B cell (primary cell): ENCODE measurements around the gene NUBP2.

Source experiments
- EZH2 ChIP-seq: IDR thresholded peaks from 2 replicates; pipeline ENCODE4 v1.6.1; 2012; ENCODE audit warnings: borderline replicate concordance, low read depth, mild to moderate bottlenecking, moderate library complexity, low read length; ENCODE audit not compliant: insufficient read depth, poor library complexity, severe bottlenecking
- TF ChIP-seq, protein P1 (sequence below): fragments of 200-600 bp; IDR thresholded peaks from one replicate; pipeline ENCODE4 v1.8.0; 2022; ENCODE audit warnings: antibody characterized with exemption, mild to moderate bottlenecking

DNA sequence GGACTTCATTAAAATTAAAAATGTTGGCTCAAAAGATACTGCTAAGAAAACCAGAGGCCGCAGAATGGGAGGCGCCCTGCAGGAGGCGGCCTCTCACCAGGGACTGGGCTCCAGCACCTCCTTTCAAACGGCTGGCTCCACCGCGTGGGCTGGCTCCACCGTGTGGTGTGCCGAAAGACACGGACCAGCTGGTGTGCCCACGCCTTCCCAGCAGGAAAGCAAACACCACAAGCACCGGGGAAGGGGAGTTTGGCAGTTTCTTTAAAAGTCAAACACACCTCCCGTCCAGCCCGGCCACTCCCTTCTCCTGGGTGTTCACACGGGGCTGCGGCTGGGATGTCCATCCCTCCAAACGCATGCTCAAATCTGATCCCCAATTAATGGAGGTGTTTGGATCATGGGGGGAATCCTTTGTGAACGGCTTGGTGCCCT is 30.0 kb downstream of the NUBP2 start:
- no peak for TF ChIP-seq EZH2
- TF ChIP-seq, protein P1, sequence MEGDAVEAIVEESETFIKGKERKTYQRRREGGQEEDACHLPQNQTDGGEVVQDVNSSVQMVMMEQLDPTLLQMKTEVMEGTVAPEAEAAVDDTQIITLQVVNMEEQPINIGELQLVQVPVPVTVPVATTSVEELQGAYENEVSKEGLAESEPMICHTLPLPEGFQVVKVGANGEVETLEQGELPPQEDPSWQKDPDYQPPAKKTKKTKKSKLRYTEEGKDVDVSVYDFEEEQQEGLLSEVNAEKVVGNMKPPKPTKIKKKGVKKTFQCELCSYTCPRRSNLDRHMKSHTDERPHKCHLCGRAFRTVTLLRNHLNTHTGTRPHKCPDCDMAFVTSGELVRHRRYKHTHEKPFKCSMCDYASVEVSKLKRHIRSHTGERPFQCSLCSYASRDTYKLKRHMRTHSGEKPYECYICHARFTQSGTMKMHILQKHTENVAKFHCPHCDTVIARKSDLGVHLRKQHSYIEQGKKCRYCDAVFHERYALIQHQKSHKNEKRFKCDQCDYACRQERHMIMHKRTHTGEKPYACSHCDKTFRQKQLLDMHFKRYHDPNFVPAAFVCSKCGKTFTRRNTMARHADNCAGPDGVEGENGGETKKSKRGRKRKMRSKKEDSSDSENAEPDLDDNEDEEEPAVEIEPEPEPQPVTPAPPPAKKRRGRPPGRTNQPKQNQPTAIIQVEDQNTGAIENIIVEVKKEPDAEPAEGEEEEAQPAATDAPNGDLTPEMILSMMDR, result no peak
